HG03565 (cell line): Measurements from ENCODE around the gene PACS2.
"Not testable (repeated sequence)": the region's sequence is repeated elsewhere in the genome, so short reads cannot be mapped to it uniquely, and the experiment has no call there.

Experiments used
- ATAC-seq: cut with Tn5 transposase; IDR thresholded peaks from one replicate; pipeline ENCODE4 v1.9.1; 2021; ENCODE audit warnings: mild to moderate bottlenecking, moderate library complexity; ENCODE audit not compliant: unreplicated experiment

Gene PACS2

DNA sequence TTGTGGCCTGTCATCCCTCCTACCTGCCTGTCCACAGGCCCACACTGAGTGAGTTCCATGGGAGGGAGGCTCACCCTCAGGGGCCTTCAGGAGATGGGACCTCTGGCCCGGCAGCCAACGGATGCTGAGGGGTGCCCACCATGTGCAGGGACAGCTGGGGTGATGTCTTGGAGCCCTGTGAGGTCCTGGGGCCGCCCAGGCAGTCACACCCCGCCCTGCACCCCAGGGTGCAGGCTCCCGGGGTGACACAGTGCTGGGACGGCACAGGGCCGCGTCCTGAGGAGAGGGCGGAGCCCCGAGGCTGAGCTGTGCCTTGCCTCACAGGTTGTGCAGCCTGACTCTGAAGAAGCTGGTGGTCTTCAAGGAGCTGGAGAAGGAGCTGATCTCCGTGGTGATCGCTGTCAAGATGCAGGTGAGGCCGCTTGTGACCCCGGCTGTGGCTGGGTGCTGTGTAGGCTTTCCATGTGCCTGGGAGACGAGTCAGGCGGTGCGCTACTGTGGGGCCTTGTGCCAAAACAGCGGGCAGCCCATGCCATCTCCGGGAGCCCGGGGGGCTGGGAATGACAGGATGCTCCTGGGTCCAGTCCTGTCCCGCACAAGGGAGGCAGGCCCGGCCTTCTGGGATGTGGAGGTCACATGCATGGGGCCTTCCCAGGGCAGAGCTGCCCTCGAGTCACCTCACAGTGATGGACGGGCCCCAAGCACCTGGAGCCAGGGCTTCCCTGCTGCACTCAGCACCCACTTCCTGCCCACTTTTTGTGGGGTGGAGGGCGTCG, 33.8 kb downstream of the PACS2 start:
- no peak for ATAC-seq

DNA sequence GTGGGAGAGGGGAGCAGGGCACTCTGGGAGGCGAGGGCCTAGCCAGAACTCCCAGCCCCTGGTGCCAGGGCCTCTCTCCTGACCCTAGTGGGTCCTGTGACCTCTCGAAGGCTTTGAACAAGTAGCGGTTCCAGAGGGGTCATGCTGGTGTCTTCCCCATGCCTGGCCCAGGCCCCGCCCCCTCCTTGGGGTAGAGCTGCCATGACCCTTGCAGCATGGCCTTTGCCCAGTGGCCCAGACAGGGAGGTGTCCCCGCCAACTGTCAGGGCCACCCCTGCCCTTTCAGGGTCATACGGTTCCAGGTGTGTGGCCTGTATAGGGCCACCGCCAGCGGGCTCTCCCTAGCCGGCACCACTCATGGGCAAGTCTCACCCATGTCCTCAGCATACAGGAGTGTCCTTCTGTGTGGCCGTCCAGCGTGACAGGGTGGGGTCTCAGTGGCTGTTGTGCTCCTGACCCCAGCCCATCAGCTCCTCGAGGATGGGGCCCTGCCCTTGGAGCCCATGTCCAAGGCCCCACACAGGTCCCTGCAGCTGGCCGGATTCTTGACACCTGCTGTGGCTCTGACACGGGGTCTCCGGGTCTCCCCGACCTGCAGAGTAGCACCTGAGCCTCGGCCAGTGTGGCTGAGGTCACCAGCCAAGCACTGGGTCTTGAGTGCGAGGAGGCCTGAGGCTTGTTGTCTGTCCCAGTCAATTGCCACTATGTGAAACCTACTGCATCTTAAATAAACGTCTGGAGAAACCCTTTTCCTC, 34.6 kb downstream of the PACS2 start:
- no peak for ATAC-seq

GRCh38 chr14:105349992-105350391, 35.4 kb downstream of the PACS2 start:
- no peak for ATAC-seq

GRCh38 chr14:105350450-105351244, 36.1 kb downstream of the PACS2 start:
- no peak for ATAC-seq

DNA sequence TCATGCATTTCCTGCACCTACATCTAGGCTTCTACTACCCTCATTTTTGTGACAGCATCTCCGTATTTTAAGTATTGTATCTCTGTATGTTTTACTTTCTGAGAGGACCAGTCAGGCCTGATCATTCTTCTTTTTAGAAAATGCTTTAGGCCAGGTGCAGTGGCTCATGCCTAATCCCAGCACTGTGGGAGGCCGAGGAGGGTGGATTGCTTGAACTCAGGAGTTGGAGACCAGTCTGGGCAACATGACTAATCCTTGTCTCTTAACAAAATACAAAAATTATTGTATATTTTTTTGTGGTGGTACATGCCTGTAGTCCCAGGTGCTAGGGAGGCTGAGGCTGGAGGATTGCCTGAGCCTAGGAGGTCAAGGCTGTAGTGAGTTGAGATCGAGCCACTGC, 36.9 kb downstream of the PACS2 start:
- no peak for ATAC-seq

- ATAC-seq: no peak
Observed at GRCh38 chr14:105351920-105352851, 37.6 kb downstream of the PACS2 start.

- no peak for ATAC-seq
Observed at GRCh38 chr14:105353136-105353535, 38.6 kb downstream of the PACS2 start.

GRCh38 chr14:105354541-105354940, 40.0 kb downstream of the PACS2 start:
- no peak for ATAC-seq

- no peak for ATAC-seq
Observed at GRCh38 chr14:105355049-105355575, 40.6 kb downstream of the PACS2 start.

DNA sequence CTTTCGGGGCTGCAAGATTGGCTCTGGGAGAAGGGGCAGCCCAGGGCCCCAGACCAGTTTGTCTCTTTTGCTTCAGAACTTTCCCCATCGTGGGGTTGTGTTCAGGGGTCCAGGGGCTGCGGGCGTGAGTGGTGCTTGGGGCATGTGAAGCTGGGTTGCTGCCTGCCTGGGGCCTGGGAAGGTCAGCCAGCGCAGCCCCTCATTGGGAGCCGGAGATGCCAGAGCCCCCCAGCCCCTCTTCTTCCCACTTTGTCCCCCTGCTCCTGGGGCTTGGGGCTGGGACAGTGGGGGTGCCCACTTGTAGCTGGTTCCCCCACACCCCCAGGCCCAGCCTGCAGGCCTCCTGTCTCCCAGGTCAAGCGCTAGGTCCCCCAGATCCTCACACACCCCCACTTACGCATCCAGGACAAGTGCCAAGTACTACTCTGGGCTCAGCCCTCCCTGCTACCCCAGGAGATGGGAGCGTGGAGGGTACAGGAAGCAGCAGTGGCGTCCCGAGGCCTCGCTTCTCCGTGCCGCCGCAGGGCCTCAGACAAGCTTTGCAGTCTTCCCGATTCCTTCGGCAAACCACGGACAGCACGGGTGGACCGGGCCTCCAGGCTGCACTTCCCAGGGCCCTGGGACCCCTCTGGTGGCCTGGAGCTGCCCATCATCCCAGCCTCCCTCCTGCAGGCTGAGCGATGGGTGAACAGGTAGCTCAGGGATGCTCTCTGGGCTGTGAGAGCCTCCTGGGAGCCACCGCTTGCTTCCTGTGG, 41.5 kb downstream of the PACS2 start:
- ATAC-seq: no peak

GRCh38 chr14:105356927-105357326, 42.4 kb downstream of the PACS2 start:
- no peak for ATAC-seq

GRCh38 chr14:105357626-105358025, 43.1 kb downstream of the PACS2 start:
- ATAC-seq: no peak

DNA sequence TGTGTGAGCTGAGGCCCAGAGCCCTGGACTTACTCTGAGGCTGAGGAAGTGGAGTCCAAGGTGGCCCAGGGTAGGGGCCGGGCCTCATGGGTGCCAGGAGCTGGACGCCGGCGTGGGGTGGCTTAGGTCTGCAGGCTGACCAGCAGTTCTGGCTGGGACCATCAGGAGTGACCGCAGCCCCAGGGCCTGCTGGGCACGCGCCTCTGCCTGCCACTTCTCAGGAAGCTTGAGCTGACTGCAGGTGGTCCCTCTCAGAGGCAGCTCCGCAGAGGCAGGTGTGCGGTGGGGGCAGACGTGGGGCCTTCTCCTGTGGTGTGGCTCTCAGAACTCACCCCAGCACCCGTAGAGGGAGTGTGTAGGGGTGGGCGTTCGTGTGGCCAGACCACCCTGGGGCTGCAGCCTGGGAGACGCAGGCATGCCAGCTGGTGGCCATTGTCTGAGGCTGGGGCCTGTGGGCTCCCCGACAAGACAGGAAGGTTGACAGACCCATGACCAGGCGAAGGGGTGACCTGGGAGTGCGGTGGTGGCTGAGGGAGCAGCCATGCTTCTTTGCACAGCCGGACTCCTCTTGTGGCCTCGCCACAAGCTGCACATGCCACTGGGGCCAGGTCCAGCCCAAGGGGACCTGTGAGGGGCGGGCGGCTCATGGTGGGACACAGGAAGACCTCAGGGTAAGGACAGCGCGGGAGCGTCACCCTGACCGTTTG, 43.7 kb downstream of the PACS2 start:
- no peak for ATAC-seq

DNA sequence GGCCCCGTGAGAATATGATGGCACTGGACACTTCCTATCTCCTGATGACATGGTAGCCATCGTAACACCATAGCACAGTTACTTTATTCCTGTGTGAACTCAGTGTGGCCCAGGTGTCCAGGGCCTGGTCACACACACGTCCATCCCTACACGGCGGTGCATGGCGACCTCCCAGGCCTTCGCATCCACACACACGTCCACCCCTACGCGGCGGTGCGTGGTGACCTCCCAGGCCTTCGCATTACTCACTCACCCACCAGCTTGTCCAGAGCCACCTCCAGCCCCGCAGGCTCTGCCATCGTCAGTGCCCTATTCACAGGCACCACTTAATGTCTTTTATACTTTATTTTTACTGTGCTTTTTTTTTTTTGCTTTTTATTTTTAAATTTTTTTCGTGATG, 44.4 kb downstream of the PACS2 start:
- no peak for ATAC-seq

DNA sequence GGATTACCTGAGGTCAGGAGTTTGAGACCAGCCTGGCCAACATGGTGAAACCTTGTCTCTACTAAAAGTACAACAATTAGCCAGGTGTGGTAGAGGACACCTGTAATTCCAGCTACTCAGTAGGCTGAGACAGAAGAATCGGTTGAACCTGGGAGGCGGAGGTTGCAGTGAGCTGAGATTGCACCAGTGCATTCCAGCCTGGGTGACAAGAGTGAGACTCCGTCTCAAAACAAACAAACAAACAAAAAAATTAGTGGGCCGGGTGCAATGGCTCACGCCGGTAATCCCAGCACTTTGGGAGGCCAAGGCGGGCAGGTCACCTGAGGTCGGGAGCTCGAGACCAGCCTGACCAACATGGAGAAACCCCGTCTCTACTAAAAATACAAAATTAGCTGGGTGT, 46.9 kb downstream of the PACS2 start:
- ATAC-seq: not testable (repeated sequence)

- ATAC-seq: no peak
Observed at GRCh38 chr14:105363847-105364708, 49.5 kb downstream of the PACS2 start.

- ATAC-seq: no peak
Observed at GRCh38 chr14:105365101-105365500, 50.6 kb downstream of the PACS2 start.

- ATAC-seq: no peak
Observed at GRCh38 chr14:105365681-105366080, 51.1 kb downstream of the PACS2 start.
